ENCODE data around the gene HMCN2.

The HMCN2 gene

GRCh38 chr9:130482463-130482862 is 216.9 kb downstream of the HMCN2 start:
- DNase-seq (ENCODE audit: low read depth), result no peak
- H3K4me3 ChIP-seq (ENCODE audit: low read depth, low read length), result no peak overlapping the region

- H3K4me3 ChIP-seq (ENCODE audit: low read depth, low read length), result no peak overlapping the region
- DNase-seq (ENCODE audit: low read depth), result no peak
Measured at GRCh38 chr9:130483371-130483971, 217.9 kb downstream of the HMCN2 start.
